CD1c-positive myeloid dendritic cell (primary cell): ENCODE results near the gene DYRK3.
"Not testable (repeated sequence)": the region's sequence is repeated elsewhere in the genome, so short reads cannot be mapped to it uniquely, and the experiment has no call there.

Source experiments
- DNase-seq: peaks from one replicate; pipeline ENCODE4 v3.0.0-alpha.2; 2016; ENCODE audit errors: extremely low spot score

DYRK3 gene

GRCh38 chr1:206631085-206631509 is 4.2 kb upstream of the DYRK3 start:
- peak; percentile 38 for DNase-seq

GRCh38 chr1:206633708-206634121 is 1.6 kb upstream of the DYRK3 start:
- DNase-seq: no peak

GRCh38 chr1:206634365-206635079 is 814 bp upstream of the DYRK3 start:
- DNase-seq: peak; percentile 93

DNA sequence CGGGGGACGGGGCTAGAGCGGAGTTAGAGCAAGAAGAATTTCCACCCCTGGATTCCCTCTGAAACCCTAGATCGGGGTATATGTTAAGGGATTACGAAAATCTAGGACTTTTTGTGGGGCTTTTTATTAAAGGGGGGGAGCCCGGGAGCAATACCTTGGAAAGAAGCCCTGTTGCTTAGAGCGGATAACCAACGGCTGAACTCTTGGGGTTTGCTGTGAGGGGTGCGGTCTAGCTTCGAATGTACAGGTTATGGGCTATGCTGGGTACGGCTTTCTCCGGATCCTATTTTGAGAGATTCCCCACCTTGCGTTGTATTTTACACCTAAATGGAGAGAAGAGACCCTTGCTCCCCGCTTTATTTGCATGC is 626 bp downstream of the DYRK3 start:
- DNase-seq: no peak

DNA sequence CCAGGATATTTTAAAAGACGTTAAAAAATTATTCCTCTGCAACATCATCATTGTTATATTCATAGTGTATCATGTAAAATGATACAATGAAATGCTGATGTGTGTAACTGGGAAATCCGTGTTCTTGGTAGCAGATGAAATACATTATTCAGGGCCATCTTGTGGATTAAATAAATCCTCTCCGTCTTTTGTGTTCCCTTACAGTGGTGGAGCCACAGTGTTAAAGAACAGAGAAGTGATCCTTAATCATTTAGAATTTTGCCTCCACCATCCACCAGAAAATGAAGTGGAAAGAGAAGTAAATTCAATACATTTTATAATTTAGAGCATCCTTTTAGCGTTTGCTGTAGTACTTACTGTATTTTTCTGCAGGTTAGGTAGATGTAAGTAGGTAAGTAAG is 1.3 kb downstream of the DYRK3 start:
- DNase-seq: no peak

- DNase-seq: no peak
Measured at GRCh38 chr1:206637605-206638004, 2.3 kb downstream of the DYRK3 start.

GRCh38 chr1:206642074-206642473 is 6.7 kb downstream of the DYRK3 start:
- DNase-seq: not testable (repeated sequence)

DNA sequence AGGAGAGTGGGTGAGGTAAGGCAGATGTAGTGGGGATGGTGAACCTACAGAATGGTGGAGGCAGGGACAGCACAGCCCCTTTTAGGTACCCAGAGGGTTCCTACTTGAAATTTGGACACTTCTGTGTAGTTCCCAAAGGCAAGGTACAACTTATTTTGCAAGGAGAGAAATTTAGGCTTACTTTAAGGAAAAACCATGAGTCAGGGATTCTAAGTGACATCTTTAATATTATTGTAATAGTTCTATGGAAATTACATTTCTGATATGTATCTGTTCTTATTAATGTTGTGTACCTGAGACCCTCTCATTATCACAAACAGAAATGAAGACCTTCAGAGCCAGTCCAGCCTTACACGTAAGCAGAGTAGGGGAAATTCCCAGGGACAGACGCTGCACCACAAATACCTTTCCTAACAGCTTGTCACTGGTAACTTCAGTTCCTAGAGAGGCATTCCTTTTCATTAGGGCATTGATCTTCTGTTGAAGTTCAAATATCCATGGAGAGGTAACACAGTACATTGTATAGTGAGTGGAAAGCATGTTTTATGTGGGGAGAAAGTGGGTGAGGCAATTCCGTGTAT is 7.9 kb downstream of the DYRK3 start:
- DNase-seq: no peak

- no peak for DNase-seq
Measured at GRCh38 chr1:206646504-206646903, 11.2 kb downstream of the DYRK3 start.

- no peak for DNase-seq
Measured at GRCh38 chr1:206647224-206647623, 11.9 kb downstream of the DYRK3 start.

GRCh38 chr1:206649261-206649921 is 14.1 kb downstream of the DYRK3 start:
- no peak for DNase-seq

DNA sequence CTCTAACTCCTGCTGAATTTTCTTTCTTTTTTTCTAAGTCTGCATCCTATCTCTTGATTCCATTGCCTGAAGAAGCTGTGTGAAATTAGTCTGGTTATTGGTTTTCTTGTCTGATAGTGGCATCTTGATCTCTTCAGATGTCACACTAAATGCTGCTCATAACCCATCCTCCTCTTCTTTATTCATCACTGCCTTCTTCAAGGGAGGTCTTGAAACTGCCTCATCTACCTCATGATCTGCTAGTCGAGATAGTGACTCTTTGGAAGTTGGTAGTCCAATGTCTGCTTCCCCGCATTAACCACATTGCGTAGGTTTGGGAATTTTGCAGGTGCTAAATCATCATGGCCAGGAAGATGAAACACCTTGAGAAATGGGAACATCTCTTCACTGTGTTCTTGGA is 15.7 kb downstream of the DYRK3 start:
- DNase-seq: no peak

GRCh38 chr1:206651958-206652890 is 16.9 kb downstream of the DYRK3 start:
- DNase-seq: no peak

DNA sequence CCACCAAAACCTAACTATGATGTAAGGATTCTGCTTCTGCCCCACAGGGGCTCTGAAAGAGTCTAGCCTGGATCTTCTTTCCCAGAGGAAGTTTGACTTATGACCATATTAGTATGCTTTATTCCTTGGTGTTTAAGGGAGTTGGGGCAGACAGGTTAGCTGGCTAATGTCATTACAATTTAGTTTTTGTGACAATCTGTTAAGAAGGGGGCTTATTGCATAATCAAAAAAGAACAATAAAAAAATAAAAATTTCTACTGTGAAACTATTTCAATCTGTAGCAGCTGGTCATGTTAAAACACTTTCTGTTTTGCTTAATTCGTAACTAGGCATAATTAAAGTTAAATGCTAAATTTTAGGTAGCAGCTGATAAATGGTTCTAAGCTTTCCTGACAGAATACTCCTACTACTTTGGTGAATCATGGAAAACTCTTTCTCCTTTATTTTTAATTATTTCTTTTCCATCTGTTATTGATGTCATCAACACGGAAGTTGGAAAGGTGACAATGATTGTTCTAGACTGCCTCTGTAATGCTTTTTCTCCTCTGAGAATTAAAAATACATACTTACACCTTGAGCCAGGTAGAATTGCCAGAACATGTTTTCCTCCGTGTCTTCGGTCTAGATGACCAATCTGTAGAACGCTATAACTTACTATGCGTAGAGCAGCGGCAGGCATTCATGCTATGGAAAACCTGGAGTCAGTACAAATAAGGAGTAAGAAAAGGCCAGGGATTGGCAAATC is 18.6 kb downstream of the DYRK3 start:
- no peak for DNase-seq

- DNase-seq: no peak
Measured at GRCh38 chr1:206654828-206655227, 19.5 kb downstream of the DYRK3 start.

DNA sequence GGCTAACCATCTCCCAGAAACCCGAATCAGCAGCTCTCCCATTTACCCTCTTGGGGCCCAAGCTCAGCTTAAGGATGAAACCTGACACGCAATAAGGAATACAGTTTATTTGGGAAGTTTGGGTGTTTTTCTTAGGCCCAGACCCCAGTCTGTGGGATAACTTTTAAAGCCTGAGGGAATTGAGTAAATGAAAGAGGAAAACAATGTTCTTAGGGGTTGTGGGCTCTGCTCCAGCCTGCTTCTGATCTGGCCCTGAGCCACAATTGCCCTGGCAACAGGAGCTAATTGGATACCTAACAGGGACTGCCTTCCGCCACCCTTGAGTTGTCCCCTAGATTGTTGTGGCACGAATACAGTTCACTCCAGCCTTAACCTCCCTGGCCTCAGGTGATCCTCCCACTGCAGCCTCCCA is 20.1 kb downstream of the DYRK3 start:
- no peak for DNase-seq

DNA sequence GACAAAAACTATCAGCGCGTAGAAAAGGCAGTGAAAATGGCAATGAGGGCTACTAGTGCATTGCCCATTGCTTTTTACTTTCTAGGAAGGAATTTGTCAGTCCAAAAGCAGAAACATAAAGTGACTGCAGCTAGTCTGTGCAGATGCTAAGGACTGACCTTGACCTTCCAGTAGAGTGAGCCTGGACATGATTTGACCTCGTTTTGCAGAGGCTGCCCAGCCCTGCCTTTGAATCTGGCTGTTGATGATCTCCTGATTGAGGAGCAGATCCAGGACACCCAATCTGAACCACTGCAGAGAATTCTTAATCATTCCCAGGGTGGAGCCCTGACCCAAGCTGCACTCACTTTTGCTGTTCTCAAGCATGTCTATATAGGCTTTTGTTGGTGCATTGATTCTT is 21.6 kb downstream of the DYRK3 start:
- no peak for DNase-seq

DNA sequence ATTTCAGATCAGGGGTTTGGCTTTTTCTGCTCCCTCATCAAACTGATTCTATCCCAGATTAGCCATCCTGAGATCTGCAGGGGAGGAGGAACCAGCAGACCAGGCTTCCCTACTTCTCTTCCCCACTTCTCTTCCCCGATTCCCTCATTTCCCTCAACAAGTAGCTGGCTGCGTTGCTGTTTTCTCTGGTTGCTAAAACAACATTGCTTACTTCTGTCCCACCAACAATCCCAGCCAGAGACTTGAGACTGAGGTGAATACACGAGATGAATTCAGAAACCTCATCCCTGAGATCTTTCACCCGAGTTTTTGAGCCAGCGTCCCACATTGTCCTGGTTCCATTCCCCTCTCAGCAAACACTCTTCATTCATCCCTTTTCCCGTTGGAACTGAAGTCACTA is 22.4 kb downstream of the DYRK3 start:
- DNase-seq: no peak

- DNase-seq: peak; percentile 56
Measured at GRCh38 chr1:206658264-206658980, 23.1 kb downstream of the DYRK3 start.

DNA sequence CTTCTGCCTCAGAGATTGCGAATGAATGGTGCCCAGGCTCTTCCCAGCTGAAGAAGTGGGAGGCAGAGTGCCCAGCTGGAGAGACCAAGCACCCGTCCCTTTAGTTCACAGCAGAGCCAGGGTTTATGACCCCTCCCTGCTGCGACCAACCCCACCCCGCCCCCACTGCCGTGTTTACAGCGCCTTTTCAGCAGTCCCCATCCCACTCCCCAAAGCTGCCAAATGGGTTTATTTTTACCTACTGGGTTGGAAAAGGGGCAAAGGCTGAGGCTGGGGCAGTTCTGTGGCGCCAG is 23.6 kb downstream of the DYRK3 start:
- DNase-seq: no peak

GRCh38 chr1:206660136-206660535 is 24.8 kb downstream of the DYRK3 start:
- DNase-seq: no peak
